Liver (tissue), 9 donors: Measurements from ENCODE around the gene LRP10. TPM values are rescaled to one million over a fixed set of nuclear protein-coding genes. Genes with fewer than 3 reads are reported as not detected.

Experiments
- DNase-seq: peaks from one replicate; pipeline ENCODE4 v3.0.0-alpha.2; 2017; ENCODE audit warnings: low spot score
- H3K27ac ChIP-seq, 2 donors: one replicate each; pipeline ENCODE4 v1.7.0; 2013; ENCODE audit warnings: inconsistent platforms in 2 of 2, low read length in 2 of 2, control low read depth in 1 of 2, low read depth in 1 of 2, mild to moderate bottlenecking in 1 of 2
- H3K27me3 ChIP-seq, 4 donors: one replicate each; pipeline versions ENCODE4 v1.6.1 to v1.7.0; 2013; ENCODE audit warnings: low read length in 3 of 4, inconsistent platforms in 1 of 4, mild to moderate bottlenecking in 1 of 4, moderate library complexity in 1 of 4; ENCODE audit not compliant: control insufficient read depth in 4 of 4, insufficient read depth in 4 of 4
- H3K36me3 ChIP-seq, 4 donors: one replicate each; pipeline versions ENCODE4 v1.6.1 to v1.7.0; 2013; ENCODE audit warnings: low read length in 3 of 4, mild to moderate bottlenecking in 3 of 4, low read depth in 1 of 4, moderate library complexity in 1 of 4; ENCODE audit not compliant: control insufficient read depth in 4 of 4, insufficient read depth in 3 of 4
- H3K4me1 ChIP-seq, 4 donors: one replicate each; pipeline versions ENCODE4 v1.6.1 to v1.7.0; 2013; ENCODE audit warnings: low read length in 3 of 4, mild to moderate bottlenecking in 3 of 4, moderate library complexity in 1 of 4; ENCODE audit not compliant: control insufficient read depth in 4 of 4, insufficient read depth in 4 of 4
- H3K4me3 ChIP-seq, 3 donors: one replicate each; pipeline versions ENCODE4 v1.6.1 to v1.7.0; 2013; ENCODE audit warnings: low read length in 3 of 3, control low read depth in 1 of 3, low read depth in 1 of 3, mild to moderate bottlenecking in 1 of 3
- H3K9ac ChIP-seq, 2 donors: one replicate each; pipeline ENCODE4 v1.7.0; 2013; ENCODE audit warnings: low read length in 2 of 2, mild to moderate bottlenecking in 2 of 2, moderate library complexity in 2 of 2, control low read depth in 1 of 2, low read depth in 1 of 2
- H3K9me3 ChIP-seq, 4 donors: one replicate each; pipeline versions ENCODE4 v1.6.1 to v1.7.0; 2013; ENCODE audit warnings: low read length in 3 of 4; ENCODE audit not compliant: control insufficient read depth in 4 of 4
- EGR1 ChIP-seq, 2 donors: IDR thresholded peaks; 2 replicates each; pipeline ENCODE4 v1.6.1; 2016 to 2018; ENCODE audit warnings: antibody characterized with exemption in 2 of 2, low read depth in 2 of 2
- FOXA2 ChIP-seq: IDR thresholded peaks from 2 replicates; pipeline ENCODE4 v1.6.1; 2016; ENCODE audit warnings: antibody characterized with exemption
- HNF4A ChIP-seq, 2 donors: conservative IDR thresholded peaks; 2 replicates each; pipeline ENCODE4 v1.6.1; 2016; ENCODE audit warnings: antibody characterized with exemption in 2 of 2, mild to moderate bottlenecking in 2 of 2
- HNF4G ChIP-seq: IDR thresholded peaks from 2 replicates; pipeline ENCODE4 v1.6.1; 2016; ENCODE audit warnings: antibody characterized with exemption
- JUND ChIP-seq, 2 donors: IDR thresholded peaks; 2 replicates each; pipeline ENCODE4 v1.6.1; 2016; ENCODE audit warnings: antibody characterized with exemption in 2 of 2
- NR2F2 ChIP-seq: IDR thresholded peaks from 2 replicates; pipeline ENCODE4 v1.6.1; 2016; ENCODE audit warnings: antibody characterized with exemption
- RAD21 ChIP-seq, 2 donors: IDR thresholded peaks; 2 replicates each; pipeline ENCODE4 v1.6.1; 2016; ENCODE audit warnings: antibody characterized with exemption in 2 of 2, mild to moderate bottlenecking in 2 of 2
- RXRA ChIP-seq, 2 donors: IDR thresholded peaks; 2 replicates each; pipeline ENCODE4 v1.6.1; 2017 to 2018; ENCODE audit warnings: antibody characterized with exemption in 2 of 2, mild to moderate bottlenecking in 1 of 2
- SP1 ChIP-seq: IDR thresholded peaks from 2 replicates; pipeline ENCODE4 v1.6.1; 2018; ENCODE audit warnings: antibody characterized with exemption, mild to moderate bottlenecking
- YY1 ChIP-seq: IDR thresholded peaks from 2 replicates; pipeline ENCODE4 v1.6.1; 2016; ENCODE audit warnings: antibody characterized with exemption, mild to moderate bottlenecking
- ZBTB33 ChIP-seq: IDR thresholded peaks from 2 replicates; pipeline ENCODE4 v1.6.1; 2016; ENCODE audit warnings: antibody characterized with exemption
- WGBS: extraction: QIAGEN DNeasy Blood & Tissue Kit; methylation state at CpG from one replicate; pipeline ENCODE4 v1.1.7; 2013; 5-methylcytosine and 5-hydroxymethylcytosine counted together
- polyA plus RNA-seq, 2 donors: library from polyadenylated mRNA; stranded (reverse) in 1 of 2; unstranded in 1 of 2; fragments of 200-250 nt in 1 of 2; fragments of >200 nt in 1 of 2; fragmentation: Nextera tagmentation in 1 of 2; extraction: Ambion mirVana in 1 of 2; gene quantifications; one replicate each; pipeline versions ENCODE4 v1.2.1 to v1.2.3, GENCODE V29; 2013 to 2015
- total RNA-seq, 2 donors: library from RNA; depleted of rRNA; stranded (reverse); fragments of >200 nt; gene quantifications; one replicate each; pipeline ENCODE4 v1.2.3, GENCODE V29; 2014
- TF ChIP-seq, protein P1 (sequence below): fragments of 150-350 bp; IDR thresholded peaks from 2 replicates; pipeline ENCODE4 v1.5.1; 2017; ENCODE audit warnings: improper control_type of control experiment, low read depth, low read length; ENCODE audit not compliant: missing input control
- TF ChIP-seq, protein P2 (sequence below): IDR thresholded peaks from 2 replicates; pipeline ENCODE4 v1.6.1; 2016; ENCODE audit warnings: antibody characterized with exemption
- donor health status: healthy.
- donor health status: healthy.
- donor health status: healthy.
- donor health status: healthy.
- donor health status: healthy.

LRP10 gene
- total and polyA plus RNA-seq, 4 donors = 19.5 to 61.7 (median 31.3) TPM

DNA sequence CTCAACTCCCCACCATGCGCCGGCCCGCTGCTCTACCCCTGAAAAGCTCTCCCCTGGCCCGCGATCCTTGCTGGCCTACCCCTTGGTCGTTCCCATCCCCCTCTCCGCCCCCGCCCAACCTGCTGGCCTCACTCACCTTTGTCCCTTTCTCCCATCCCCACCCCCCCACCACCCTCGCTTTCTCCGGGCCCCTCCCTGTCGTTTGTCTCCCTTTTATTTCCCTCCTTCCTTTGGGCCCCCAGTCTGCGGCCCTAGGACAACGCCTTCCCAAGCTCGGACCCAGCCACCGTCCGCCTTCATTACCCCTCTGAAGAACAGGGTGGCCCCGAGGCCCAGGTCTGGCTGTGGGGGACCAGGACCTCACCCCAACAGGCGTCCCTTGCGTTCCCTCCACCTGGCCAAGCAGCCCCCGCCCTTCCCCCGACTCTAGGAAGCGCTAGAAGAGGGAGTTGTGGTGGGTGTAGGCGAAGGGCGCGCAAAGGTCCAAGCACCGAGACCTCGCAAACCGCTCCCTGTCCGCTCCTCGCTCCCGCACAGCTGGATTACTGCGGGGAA, 49.4 kb upstream of the LRP10 start:
- Histone ChIP-seq H3K9me3 (no peaks in the 10 kb centered on the region), H3K36me3 (no peaks in the 10 kb centered on the region), H3K4me3 (peak overlapping the region in 1 of 3 donors; percentile 45), H3K4me1 (peaks cover 0 to 20% (median 9%) of the 10 kb centered on the region in 4 donors), H3K27ac (peak overlapping the region in 1 of 2 donors; percentile 60), H3K27me3 (no peaks in the 10 kb centered on the region), H3K9ac (no peak overlapping the region)
- WGBS = 51% methylated on average over 32 of the region's 32 CpGs
- TF ChIP-seq EGR1 (IDR thresholded peaks at IDR 0.05; ENCODE audit: low read depth in 2 of 2) (no peak), HNF4G (no peak), FOXA2 (no peak), ZBTB33 (no peak)
- TF ChIP-seq, protein P1, sequence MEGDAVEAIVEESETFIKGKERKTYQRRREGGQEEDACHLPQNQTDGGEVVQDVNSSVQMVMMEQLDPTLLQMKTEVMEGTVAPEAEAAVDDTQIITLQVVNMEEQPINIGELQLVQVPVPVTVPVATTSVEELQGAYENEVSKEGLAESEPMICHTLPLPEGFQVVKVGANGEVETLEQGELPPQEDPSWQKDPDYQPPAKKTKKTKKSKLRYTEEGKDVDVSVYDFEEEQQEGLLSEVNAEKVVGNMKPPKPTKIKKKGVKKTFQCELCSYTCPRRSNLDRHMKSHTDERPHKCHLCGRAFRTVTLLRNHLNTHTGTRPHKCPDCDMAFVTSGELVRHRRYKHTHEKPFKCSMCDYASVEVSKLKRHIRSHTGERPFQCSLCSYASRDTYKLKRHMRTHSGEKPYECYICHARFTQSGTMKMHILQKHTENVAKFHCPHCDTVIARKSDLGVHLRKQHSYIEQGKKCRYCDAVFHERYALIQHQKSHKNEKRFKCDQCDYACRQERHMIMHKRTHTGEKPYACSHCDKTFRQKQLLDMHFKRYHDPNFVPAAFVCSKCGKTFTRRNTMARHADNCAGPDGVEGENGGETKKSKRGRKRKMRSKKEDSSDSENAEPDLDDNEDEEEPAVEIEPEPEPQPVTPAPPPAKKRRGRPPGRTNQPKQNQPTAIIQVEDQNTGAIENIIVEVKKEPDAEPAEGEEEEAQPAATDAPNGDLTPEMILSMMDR = no peak
- DNase-seq = no peak

- Histone ChIP-seq H3K9me3 (no peaks in the 10 kb centered on the region), H3K9ac (no peak overlapping the region), H3K36me3 (no peaks in the 10 kb centered on the region), H3K27me3 (no peaks in the 10 kb centered on the region), H3K27ac (peak overlapping the region in 1 of 2 donors; percentile 60), H3K4me1 (peaks cover 0 to 20% (median 9%) of the 10 kb centered on the region in 4 donors), H3K4me3 (peak overlapping the region in 1 of 3 donors; percentile 45)
- DNase-seq = peak; percentile 74
- WGBS = under 1% methylated on average over 34 of the region's 34 CpGs
- TF ChIP-seq HNF4A (conservative IDR thresholded peaks at IDR 0.05) (no peak), NR2F2 (no peak), ZBTB33 (no peak), JUND (IDR thresholded peaks at IDR 0.05) (no peak), RAD21 (IDR thresholded peaks at IDR 0.05) (peak; percentile 86), SP1 (no peak), FOXA2 (no peak), HNF4G (no peak), RXRA (IDR thresholded peaks at IDR 0.05) (no peak), YY1 (peak; percentile 41)
- TF ChIP-seq, protein P2, sequence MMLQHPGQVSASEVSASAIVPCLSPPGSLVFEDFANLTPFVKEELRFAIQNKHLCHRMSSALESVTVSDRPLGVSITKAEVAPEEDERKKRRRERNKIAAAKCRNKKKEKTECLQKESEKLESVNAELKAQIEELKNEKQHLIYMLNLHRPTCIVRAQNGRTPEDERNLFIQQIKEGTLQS = no peak
- TF ChIP-seq, protein P1 = peak; percentile 73
These were observed 48.9 kb upstream of the LRP10 start for GRCh38 chr14:22822571-22823098.
